Neural cell (in vitro differentiated cells): ENCODE data around the gene TAS2R5. TPM values are rescaled to one million over a fixed set of nuclear protein-coding genes. Genes with fewer than 3 reads are reported as not detected.
"Not testable (repeated sequence)": the region's sequence is repeated elsewhere in the genome, so short reads cannot be mapped to it uniquely, and the experiment has no call there.

Source experiments
- H2AFZ ChIP-seq: fragments of 200-600, 300-800 bp; sonication (generic), shearing (Covaris generic); 2 replicates; pipeline ENCODE4 v1.6.0; 2014; ENCODE audit warnings: low read depth, mild to moderate bottlenecking, antibody characterized with exemption, low read length, moderate library complexity
- H3F3A ChIP-seq: fragments of 200-600 bp; shearing (Covaris generic); 2 replicates; pipeline ENCODE4 v1.6.1; 2016; ENCODE audit warnings: mild to moderate bottlenecking, moderate library complexity, mixed read lengths, antibody characterized with exemption, low read length; ENCODE audit not compliant: insufficient read depth, poor library complexity, severe bottlenecking
- H3K27ac ChIP-seq: fragments of 200-600, 300-800 bp; sonication (generic), shearing (Covaris generic); 2 replicates; pipeline ENCODE4 v1.5.1; 2014; ENCODE audit warnings: mild to moderate bottlenecking, low read length, moderate library complexity
- H3K27me3 ChIP-seq: fragments of 300-800, 200-600 bp; sonication (generic), shearing (Covaris generic); 2 replicates; pipeline ENCODE4 v1.6.0; 2014; ENCODE audit warnings: mild to moderate bottlenecking, low read depth, low read length, moderate library complexity; ENCODE audit not compliant: insufficient read depth
- H3K36me3 ChIP-seq: fragments of 300-800, 200-600 bp; sonication (generic), shearing (Covaris generic); 2 replicates; pipeline ENCODE4 v1.5.1; 2014; ENCODE audit warnings: mild to moderate bottlenecking, antibody characterized with exemption, low read length, moderate library complexity; ENCODE audit not compliant: insufficient read depth
- H3K4me2 ChIP-seq: fragments of 300-800, 200-600 bp; sonication (generic), shearing (Covaris generic); 2 replicates; pipeline ENCODE4 v1.6.0; 2014; ENCODE audit warnings: mild to moderate bottlenecking, low read length
- H3K4me3 ChIP-seq: fragments of 300-800, 200-600 bp; sonication (generic), shearing (Covaris generic); 2 replicates; pipeline ENCODE4 v1.5.1; 2014; ENCODE audit warnings: mild to moderate bottlenecking, low read length, moderate library complexity
- H3K79me2 ChIP-seq: fragments of 200-600 bp; shearing (Covaris generic); replicated peaks from 2 replicates; pipeline ENCODE4 v1.6.0; 2014; ENCODE audit warnings: mild to moderate bottlenecking, low read length, moderate library complexity; ENCODE audit not compliant: insufficient read depth
- H3K9ac ChIP-seq: fragments of 300-800, 200-600 bp; sonication (generic), shearing (Covaris generic); 2 replicates; pipeline ENCODE4 v1.6.1; 2016; ENCODE audit warnings: mild to moderate bottlenecking, low read length, mixed read lengths
- H3K9me2 ChIP-seq: fragments of 200-600 bp; shearing (Covaris generic); 2 replicates; pipeline ENCODE4 v1.6.1; 2016; ENCODE audit warnings: mild to moderate bottlenecking, low read length, mixed read lengths; ENCODE audit not compliant: insufficient read depth
- H3K9me3 ChIP-seq: fragments of 200-600, 300-800 bp; sonication (generic), shearing (Covaris generic); 2 replicates; pipeline ENCODE4 v1.6.1; 2016; ENCODE audit warnings: mild to moderate bottlenecking, mixed run types, low read length, moderate library complexity, mixed read lengths
- H4K20me1 ChIP-seq: fragments of 200-600 bp; shearing (Covaris generic); 2 replicates; pipeline ENCODE4 v1.6.1; 2016; ENCODE audit warnings: mild to moderate bottlenecking, mixed run types; ENCODE audit not compliant: insufficient read depth
- EP300 ChIP-seq: fragments of 450-650 bp; conservative IDR thresholded peaks from 2 replicates; pipeline ENCODE4 v1.6.1; 2014; ENCODE audit warnings: antibody characterized with exemption, mild to moderate bottlenecking, moderate library complexity; ENCODE audit not compliant: poor library complexity, severe bottlenecking
- EZH2 ChIP-seq: fragments of 200-600, 300-800 bp; shearing (Covaris generic), sonication (generic); IDR thresholded peaks from 2 replicates; pipeline ENCODE4 v1.6.1; 2014; ENCODE audit warnings: antibody characterized with exemption, low read length, borderline replicate concordance, mild to moderate bottlenecking; ENCODE audit not compliant: insufficient read depth, poor library complexity, severe bottlenecking
- MXI1 ChIP-seq: fragments of 450-650 bp; conservative IDR thresholded peaks from 2 replicates; pipeline ENCODE4 v1.6.1; 2014; ENCODE audit warnings: antibody characterized with exemption, mild to moderate bottlenecking; ENCODE audit not compliant: poor library complexity, severe bottlenecking
- POLR2AphosphoS5 ChIP-seq: IDR thresholded peaks from 2 replicates; pipeline ENCODE4 v1.6.1; 2012
- RAD21 ChIP-seq: fragments of 450-650 bp; conservative IDR thresholded peaks from 2 replicates; pipeline ENCODE4 v1.6.1; 2014; ENCODE audit warnings: antibody characterized with exemption, mild to moderate bottlenecking, moderate library complexity
- SMC3 ChIP-seq: fragments of 450-650 bp; conservative IDR thresholded peaks from 2 replicates; pipeline ENCODE4 v1.6.1; 2014; ENCODE audit warnings: antibody characterized with exemption, mild to moderate bottlenecking, moderate library complexity; ENCODE audit not compliant: poor library complexity
- TAF1 ChIP-seq: IDR thresholded peaks from 2 replicates; pipeline ENCODE4 v1.6.1; 2012; ENCODE audit warnings: low read depth
- polyA plus RNA-seq: library from polyadenylated mRNA; depleted of rRNA; stranded (reverse); fragments of >200 nt; gene quantifications from 2 replicates; pipeline ENCODE4 v1.2.3, GENCODE V29; 2014
- TF ChIP-seq, protein P1 (sequence below): IDR thresholded peaks from 2 replicates; pipeline ENCODE4 v1.6.1; 2012; ENCODE audit warnings: borderline replicate concordance
- TF ChIP-seq, protein P2 (sequence below): fragments of 450-650 bp; IDR thresholded peaks from 2 replicates; pipeline ENCODE4 v1.5.1; 2014; ENCODE audit warnings: antibody characterized with exemption, mild to moderate bottlenecking, moderate library complexity; ENCODE audit not compliant: poor library complexity, severe bottlenecking

TAS2R5 gene
- polyA plus RNA-seq, 1 donor from 2014 or later = 5.1 TPM

DNA sequence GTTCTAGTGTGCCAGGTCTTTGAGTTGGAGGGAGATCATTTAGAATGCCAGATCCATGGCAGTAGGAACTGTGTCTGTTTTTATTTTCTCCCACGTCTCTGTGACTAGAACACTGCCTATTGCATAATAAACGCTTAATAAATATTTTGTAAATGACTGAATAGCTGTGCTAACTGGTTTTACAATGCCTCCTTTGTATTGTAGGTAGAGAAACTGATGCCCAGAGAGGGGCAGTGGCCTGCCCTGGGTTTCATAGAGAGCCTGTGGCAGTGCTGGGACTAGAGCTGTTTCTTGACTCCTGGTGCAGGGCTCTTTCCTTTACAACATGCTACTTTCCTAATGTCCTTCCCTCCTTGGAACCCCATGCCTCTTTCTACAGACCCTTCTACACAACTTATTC lies 2.5 kb downstream of the TAS2R5 start:
- Histone ChIP-seq H3K36me3 (no peaks in the 10 kb centered on the region), H3K79me2 (no peaks in the 10 kb centered on the region), H3K9me3 (no peaks in the 10 kb centered on the region), H3K4me3 (no peak overlapping the region), H3K27me3 (no peaks in the 10 kb centered on the region), H3K9me2 (no peaks in the 10 kb centered on the region), H3K27ac (no peak overlapping the region), H2AFZ (no peak overlapping the region), H3K4me2 (no peak overlapping the region), H3F3A (no peaks in the 10 kb centered on the region), H4K20me1 (no peaks in the 10 kb centered on the region), H3K9ac (no peak overlapping the region)
- TF ChIP-seq SMC3 = no peak
- no peak for TF ChIP-seq EZH2
- TF ChIP-seq MXI1 = no peak

DNA sequence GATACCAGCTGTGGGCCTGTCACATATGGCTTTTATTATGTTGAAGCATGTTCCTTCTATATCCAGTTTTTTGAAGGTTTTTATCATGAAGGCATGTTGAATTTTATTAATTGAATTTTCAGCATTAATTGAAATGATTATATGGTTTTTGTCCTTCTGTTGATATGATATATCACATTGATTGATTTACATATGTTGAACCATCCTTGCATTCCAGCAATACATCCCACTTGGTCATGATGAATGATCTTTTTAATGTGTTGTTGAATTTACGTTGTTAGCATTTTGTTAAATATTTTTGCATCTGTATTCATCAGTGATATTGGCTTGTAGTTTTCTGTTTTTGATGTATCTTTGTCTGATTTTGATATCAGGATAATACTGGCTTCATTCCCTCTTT lies 30.1 kb downstream of the TAS2R5 start:
- no peaks in the 10 kb centered on the region for H3F3A ChIP-seq
- H3K36me3 ChIP-seq = no peaks in the 10 kb centered on the region
- no peaks in the 10 kb centered on the region for H3K27me3 ChIP-seq
- H3K9me2 ChIP-seq = no peaks in the 10 kb centered on the region
- TF ChIP-seq MXI1 = no peak
- TF ChIP-seq, protein P1, sequence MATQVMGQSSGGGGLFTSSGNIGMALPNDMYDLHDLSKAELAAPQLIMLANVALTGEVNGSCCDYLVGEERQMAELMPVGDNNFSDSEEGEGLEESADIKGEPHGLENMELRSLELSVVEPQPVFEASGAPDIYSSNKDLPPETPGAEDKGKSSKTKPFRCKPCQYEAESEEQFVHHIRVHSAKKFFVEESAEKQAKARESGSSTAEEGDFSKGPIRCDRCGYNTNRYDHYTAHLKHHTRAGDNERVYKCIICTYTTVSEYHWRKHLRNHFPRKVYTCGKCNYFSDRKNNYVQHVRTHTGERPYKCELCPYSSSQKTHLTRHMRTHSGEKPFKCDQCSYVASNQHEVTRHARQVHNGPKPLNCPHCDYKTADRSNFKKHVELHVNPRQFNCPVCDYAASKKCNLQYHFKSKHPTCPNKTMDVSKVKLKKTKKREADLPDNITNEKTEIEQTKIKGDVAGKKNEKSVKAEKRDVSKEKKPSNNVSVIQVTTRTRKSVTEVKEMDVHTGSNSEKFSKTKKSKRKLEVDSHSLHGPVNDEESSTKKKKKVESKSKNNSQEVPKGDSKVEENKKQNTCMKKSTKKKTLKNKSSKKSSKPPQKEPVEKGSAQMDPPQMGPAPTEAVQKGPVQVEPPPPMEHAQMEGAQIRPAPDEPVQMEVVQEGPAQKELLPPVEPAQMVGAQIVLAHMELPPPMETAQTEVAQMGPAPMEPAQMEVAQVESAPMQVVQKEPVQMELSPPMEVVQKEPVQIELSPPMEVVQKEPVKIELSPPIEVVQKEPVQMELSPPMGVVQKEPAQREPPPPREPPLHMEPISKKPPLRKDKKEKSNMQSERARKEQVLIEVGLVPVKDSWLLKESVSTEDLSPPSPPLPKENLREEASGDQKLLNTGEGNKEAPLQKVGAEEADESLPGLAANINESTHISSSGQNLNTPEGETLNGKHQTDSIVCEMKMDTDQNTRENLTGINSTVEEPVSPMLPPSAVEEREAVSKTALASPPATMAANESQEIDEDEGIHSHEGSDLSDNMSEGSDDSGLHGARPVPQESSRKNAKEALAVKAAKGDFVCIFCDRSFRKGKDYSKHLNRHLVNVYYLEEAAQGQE = no peak
- TF ChIP-seq RAD21 = no peak
- no peak for TF ChIP-seq SMC3
- TF ChIP-seq EP300 = no peak
- no peak for TF ChIP-seq TAF1
- TF ChIP-seq, protein P2, sequence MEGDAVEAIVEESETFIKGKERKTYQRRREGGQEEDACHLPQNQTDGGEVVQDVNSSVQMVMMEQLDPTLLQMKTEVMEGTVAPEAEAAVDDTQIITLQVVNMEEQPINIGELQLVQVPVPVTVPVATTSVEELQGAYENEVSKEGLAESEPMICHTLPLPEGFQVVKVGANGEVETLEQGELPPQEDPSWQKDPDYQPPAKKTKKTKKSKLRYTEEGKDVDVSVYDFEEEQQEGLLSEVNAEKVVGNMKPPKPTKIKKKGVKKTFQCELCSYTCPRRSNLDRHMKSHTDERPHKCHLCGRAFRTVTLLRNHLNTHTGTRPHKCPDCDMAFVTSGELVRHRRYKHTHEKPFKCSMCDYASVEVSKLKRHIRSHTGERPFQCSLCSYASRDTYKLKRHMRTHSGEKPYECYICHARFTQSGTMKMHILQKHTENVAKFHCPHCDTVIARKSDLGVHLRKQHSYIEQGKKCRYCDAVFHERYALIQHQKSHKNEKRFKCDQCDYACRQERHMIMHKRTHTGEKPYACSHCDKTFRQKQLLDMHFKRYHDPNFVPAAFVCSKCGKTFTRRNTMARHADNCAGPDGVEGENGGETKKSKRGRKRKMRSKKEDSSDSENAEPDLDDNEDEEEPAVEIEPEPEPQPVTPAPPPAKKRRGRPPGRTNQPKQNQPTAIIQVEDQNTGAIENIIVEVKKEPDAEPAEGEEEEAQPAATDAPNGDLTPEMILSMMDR = no peak
- TF ChIP-seq EZH2 = no peak
- TF ChIP-seq POLR2AphosphoS5 = no peak
- no peak overlapping the region for H2AFZ ChIP-seq
- H3K79me2 ChIP-seq = no peaks in the 10 kb centered on the region
- H4K20me1 ChIP-seq = no peaks in the 10 kb centered on the region
- no peak overlapping the region for H3K4me2 ChIP-seq
- H3K9ac ChIP-seq = no peak overlapping the region
- H3K27ac ChIP-seq = no peak overlapping the region
- no peaks in the 10 kb centered on the region for H3K9me3 ChIP-seq
- no peak overlapping the region for H3K4me3 ChIP-seq

GRCh38 chr7:141822432-141822831 lies 32.4 kb downstream of the TAS2R5 start:
- not testable (repeated sequence) for H3K4me2 ChIP-seq, H3K27ac ChIP-seq, H3K36me3 ChIP-seq, H3K27me3 ChIP-seq, H2AFZ ChIP-seq, H3K9me2 ChIP-seq, H3K4me3 ChIP-seq, H3K9ac ChIP-seq, H4K20me1 ChIP-seq, H3F3A ChIP-seq, H3K9me3 ChIP-seq, H3K79me2 ChIP-seq
